Fibroblast of mammary gland (primary cell): ENCODE data around the gene RTP2.

Experiments used
- DNase-seq: peaks from one replicate; pipeline ENCODE4 v3.0.0-alpha.2; 2010; ENCODE audit warnings: low read depth
- H3K4me3 ChIP-seq: 2 replicates; pipeline ENCODE4 v1.5.1; 2011; ENCODE audit warnings: low read depth, mild to moderate bottlenecking, low read length, moderate library complexity; ENCODE audit not compliant: control insufficient read depth
- TF ChIP-seq, protein P1 (sequence below): conservative IDR thresholded peaks from 2 replicates; pipeline ENCODE4 v1.5.1; 2011; ENCODE audit warnings: low read depth, low read length, inconsistent platforms; ENCODE audit not compliant: control insufficient read depth, insufficient read depth

Gene RTP2

DNA sequence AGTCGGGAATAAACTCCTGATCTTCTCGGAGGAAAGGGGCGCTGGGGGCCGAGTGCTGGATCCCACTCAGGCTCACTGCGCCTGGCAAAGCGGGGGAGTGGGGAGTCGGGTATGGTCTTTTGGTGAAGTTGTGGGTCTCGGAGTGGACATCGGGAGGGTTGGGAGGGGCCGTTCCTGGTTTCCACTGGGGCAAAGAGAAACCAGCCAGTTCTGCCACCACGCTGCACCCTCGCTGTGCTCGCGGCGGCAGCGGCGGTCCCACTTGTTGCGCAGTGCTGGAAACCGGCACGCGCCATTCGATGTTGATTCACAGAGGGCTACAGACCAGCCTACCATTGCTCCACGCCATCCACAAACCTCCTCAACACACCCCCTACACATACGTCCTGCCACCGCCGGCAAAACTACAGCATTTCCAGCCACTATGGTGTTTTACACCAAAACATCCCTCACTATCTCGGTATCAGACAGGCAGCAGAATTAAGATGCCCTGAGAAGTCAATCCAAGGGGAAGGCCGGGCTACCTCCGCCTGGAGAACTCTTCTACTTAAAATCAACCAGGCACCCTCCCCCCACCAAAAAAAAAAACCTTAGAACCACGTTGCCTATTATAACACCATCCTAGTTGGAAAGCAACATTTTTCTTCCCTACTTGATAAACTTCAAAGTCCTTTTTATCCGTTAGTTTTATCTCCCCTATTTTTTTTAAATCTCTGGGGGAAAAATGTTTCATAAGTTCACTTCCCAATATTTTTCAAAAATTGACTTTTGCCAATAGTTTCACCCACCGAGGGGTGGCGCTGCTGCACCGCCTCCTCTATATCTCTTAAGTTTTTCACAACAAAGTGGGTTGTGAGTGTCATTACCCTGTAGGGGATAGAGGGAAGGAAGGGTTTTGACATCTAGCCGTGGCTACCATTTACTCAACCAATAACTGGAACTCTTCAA lies 39.3 kb upstream of the RTP2 start:
- peak; percentile 88 for DNase-seq
- TF ChIP-seq, protein P1, sequence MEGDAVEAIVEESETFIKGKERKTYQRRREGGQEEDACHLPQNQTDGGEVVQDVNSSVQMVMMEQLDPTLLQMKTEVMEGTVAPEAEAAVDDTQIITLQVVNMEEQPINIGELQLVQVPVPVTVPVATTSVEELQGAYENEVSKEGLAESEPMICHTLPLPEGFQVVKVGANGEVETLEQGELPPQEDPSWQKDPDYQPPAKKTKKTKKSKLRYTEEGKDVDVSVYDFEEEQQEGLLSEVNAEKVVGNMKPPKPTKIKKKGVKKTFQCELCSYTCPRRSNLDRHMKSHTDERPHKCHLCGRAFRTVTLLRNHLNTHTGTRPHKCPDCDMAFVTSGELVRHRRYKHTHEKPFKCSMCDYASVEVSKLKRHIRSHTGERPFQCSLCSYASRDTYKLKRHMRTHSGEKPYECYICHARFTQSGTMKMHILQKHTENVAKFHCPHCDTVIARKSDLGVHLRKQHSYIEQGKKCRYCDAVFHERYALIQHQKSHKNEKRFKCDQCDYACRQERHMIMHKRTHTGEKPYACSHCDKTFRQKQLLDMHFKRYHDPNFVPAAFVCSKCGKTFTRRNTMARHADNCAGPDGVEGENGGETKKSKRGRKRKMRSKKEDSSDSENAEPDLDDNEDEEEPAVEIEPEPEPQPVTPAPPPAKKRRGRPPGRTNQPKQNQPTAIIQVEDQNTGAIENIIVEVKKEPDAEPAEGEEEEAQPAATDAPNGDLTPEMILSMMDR: peak; percentile 82

DNA sequence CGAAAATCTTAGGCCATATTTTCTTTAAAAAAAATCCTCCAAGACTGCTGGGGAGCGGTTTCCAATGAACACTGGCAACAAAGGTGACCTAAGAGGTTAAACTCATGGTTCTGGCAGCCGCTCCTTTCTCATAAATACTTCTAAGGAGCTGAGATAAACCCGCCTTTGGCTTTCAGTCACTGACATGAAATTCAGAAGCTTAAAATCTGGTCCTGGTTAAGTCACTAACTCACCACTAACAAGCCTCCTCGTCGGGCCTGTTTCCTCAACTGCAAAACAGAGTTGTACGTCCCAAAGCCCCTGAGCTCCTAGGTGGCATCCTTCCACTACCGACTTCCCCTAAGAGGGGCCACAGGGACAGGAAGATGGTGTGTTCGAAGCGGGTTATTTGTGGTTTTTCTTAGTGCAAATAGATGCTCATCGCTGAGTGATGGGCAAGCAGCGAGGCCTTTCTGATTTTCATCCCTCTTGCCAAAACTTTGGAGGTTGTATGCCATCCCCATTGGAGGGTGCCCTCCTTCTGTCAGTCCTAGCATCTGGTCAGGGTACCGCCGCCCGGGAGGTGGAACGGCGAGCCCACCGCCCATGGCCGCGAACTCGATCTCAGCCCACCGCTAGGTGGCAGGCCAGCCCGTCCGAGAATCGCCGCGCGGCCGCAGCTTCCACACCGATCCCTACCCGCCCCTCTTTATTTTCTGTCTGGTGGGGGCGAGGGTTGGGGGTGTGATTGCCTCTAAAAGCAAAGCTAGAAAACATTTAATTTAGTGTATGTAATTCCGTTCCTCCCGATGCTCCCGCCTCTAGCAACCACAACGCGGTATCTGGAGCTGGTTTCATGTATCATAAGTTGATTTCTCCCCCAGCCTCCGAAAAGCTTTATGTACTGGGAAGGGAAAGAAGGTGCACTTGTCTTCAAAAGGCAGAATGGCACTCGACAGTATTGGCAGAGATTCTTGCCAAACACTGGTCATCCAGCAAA lies 38.4 kb upstream of the RTP2 start:
- DNase-seq: peak; percentile 91
- TF ChIP-seq, protein P1: peak; percentile 57
- peak overlapping the region; percentile 99 for H3K4me3 ChIP-seq

More for the DNA sequence above, 39.3 kb upstream of the RTP2 start:
- H3K4me3 ChIP-seq: peak overlapping the region; percentile 99

DNA sequence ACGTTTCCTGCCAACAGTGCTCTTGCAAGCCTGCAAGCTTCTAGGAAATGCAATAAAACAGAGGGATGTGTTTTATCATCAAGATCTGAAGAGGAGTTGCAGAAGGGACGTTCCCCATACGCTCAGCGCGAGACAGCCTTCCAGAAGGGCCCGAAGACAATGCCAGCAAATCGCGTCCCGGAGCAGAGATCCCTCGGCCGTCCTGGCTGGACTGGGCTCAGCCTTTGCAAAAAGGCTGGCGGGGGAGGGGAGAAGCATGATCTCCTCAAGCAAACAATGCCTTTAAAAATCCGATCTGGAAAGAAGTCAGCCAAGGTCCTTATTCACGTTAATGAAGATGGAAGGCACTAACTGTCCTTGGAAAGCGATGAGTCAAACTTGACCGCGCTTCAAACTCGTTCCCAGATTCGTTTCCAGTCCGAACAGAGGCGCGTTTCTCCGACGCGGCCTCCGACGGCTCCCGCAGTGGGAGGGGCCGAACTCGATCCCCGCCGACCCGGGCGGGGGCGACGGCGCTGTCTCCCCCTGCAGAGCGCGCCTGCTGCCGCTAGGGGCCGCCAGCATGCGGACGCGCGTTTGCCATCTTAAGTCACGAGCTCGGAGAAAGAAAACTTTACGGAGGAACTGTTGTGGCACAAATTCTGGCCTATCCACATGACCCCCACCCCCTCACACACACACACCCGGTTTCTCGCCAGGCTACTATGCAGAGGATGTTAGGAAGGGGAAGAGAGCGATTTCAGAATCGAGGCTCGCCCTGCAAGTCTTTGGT lies 37.4 kb upstream of the RTP2 start:
- TF ChIP-seq, protein P1: peak; percentile 64
- DNase-seq: peak; percentile 98
- peak overlapping the region; percentile 99 for H3K4me3 ChIP-seq

DNA sequence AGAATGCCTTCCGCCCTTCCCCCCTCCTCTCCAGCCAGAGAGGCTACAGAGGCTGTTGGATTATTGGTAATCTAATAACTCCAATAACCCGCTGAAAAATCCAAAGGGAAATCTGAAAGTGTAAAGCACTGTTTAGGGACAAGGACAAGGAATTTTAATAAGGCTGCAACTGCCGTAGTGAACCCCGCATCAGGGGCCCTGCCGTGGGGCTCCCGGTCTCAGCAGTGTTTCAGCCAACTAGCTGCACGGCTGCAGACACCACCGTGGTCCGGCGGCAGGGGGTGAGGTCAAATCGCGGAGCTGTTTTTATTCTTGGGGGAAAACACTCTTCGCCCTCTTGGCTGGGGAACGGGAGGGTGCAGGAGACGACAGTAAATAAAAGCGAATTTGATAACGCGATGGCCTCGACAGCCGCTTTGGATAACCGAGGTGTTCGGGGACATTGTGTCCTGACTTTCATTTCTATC lies 36.8 kb upstream of the RTP2 start:
- no peak for DNase-seq
- TF ChIP-seq, protein P1: no peak
- H3K4me3 ChIP-seq: peak overlapping the region; percentile 63

DNA sequence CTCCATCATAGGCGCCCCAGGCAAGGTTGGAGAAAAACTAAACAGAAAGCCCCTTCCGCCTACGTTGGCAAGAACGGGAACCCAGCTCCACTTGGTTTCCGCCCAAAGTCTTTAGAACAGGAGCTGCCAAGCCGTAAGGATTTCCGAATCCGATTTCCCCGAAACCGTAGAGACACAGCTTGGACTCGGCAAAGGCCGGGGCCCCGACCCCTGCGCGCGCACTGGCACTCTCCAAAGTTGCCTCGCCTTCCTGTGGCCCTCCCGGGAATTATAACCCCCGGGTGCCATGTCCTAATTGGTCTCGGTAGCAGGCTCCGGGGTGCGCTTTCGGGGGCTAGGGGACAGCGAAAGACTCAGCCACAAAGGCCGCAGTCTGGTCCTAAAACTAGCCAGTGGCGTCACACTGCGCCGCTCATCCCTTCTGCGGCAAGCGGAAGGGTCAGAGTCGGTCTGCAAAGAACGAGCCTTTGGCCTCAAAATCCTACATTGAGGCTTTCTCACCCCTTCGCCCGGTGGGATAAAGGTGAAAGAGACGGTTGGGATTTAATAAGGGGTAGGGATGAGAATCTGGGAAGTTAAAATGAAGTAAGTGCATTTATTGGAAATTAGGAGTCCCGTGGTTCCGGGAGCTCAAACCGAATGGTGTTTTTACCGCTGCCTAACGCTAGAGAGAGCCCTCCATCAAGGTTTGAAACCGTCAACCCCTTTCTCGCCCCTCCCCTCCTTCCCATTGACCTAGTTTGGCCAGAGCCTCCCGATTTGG lies 36.2 kb upstream of the RTP2 start:
- H3K4me3 ChIP-seq: peak overlapping the region; percentile 63
- peak; percentile 93 for DNase-seq
- TF ChIP-seq, protein P1: peak; percentile 83

DNA sequence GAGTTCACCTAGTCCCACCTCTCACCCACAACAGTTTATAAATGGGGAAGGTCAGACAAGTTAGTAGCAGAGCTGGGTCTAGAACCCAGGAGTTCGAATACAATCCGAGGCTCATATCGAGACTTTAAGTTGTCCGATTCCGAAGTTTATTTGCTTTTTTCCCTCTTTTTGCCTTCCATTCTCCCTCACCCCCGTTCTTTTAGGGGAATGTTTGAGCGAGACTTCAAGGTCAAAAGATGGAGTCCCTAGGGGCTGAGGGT lies 35.6 kb upstream of the RTP2 start:
- TF ChIP-seq, protein P1: no peak
- DNase-seq: no peak
- H3K4me3 ChIP-seq: peak overlapping the region; percentile 63
